ENCODE data around the gene MESP1.

MESP1 gene

DNA sequence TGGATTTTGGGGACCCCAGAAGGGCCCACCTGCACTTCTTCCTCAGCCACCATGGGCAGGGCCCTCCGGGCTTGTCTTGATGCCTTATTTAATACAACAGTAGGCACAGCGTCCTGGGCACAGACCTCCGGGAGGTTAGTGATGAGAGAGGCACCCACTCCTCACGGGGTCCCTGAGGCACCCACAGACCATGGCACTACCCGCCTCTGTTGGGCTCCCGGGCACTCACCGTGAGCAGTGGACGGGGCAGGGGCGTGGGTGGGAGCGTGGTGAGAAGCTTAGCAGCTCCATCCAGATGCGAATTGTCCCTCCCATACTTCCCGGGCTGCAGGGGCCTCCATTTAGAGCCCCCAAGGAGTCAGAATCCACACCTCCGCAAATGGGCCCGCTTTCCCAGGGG lies 24.8 kb upstream of the MESP1 start:
- peaks cover 15 to 36% of the 10 kb centered on the region in 2 donors for H3K27me3 Mint-ChIP-seq
- H3K36me3 Mint-ChIP-seq (ENCODE audit: insufficient read depth), result peaks cover 5% of the 10 kb centered on the region
- H3K9me3 Mint-ChIP-seq, result no peaks in the 10 kb centered on the region
- no peaks in the 10 kb centered on the region for H3K4me1 Mint-ChIP-seq (ENCODE audit: low read depth in 2 of 2)
- DNase-seq, result no peak
- no peak for ATAC-seq (replicated peaks)
- peak overlapping the region in 1 of 2 donors; percentile 64 for H3K4me3 Mint-ChIP-seq
- no peak overlapping the region for H3K27ac Mint-ChIP-seq

DNA sequence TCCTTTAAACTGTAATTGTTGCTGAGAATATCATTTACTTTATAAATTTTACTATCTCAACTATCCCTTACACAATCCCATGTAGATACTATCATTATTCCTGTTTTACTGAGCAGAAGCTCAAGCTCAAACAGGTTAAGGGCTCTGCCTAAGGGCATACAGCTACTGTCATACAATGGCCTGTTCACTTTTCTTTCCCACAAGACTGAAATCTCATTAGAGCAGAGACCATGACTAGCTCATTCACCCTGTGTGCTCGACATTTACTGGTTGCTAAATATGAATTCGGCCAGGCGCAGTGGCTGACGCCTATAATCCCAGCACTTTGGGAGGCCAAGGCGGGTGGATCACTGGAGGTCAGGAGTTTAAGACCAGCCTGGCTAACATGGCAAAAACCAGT lies 23.4 kb upstream of the MESP1 start:
- peaks cover 5% of the 10 kb centered on the region for H3K36me3 Mint-ChIP-seq (ENCODE audit: insufficient read depth)
- ATAC-seq (replicated peaks) (no peak), DNase-seq (no peak)
- H3K27ac Mint-ChIP-seq, result no peak overlapping the region
- H3K27me3 Mint-ChIP-seq, result peaks cover 7 to 25% of the 10 kb centered on the region in 2 donors
- H3K4me3 Mint-ChIP-seq, result no peak overlapping the region
- no peaks in the 10 kb centered on the region for H3K4me1 Mint-ChIP-seq (ENCODE audit: low read depth in 2 of 2)
- no peaks in the 10 kb centered on the region for H3K9me3 Mint-ChIP-seq

- ATAC-seq (replicated peaks) (no peak), DNase-seq (no peak)
- Mint-ChIP-seq H3K9me3 (no peaks in the 10 kb centered on the region), H3K36me3 (ENCODE audit: insufficient read depth) (peaks cover 5% of the 10 kb centered on the region), H3K27me3 (peaks cover 5 to 12% of the 10 kb centered on the region in 2 donors), H3K27ac (no peak overlapping the region), H3K4me3 (no peak overlapping the region), H3K4me1 (ENCODE audit: low read depth in 2 of 2) (no peaks in the 10 kb centered on the region)
Measured at GRCh38 chr15:89772932-89773583, 22.0 kb upstream of the MESP1 start.

GRCh38 chr15:89770041-89770440 lies 19.0 kb upstream of the MESP1 start:
- Mint-ChIP-seq H3K4me1 (ENCODE audit: low read depth in 2 of 2) (no peaks in the 10 kb centered on the region), H3K36me3 (ENCODE audit: insufficient read depth) (no peaks in the 10 kb centered on the region), H3K9me3 (no peaks in the 10 kb centered on the region), H3K4me3 (no peak overlapping the region), H3K27me3 (no peaks in the 10 kb centered on the region), H3K27ac (no peak overlapping the region)
- ATAC-seq (replicated peaks) (no peak), DNase-seq (no peak)

DNA sequence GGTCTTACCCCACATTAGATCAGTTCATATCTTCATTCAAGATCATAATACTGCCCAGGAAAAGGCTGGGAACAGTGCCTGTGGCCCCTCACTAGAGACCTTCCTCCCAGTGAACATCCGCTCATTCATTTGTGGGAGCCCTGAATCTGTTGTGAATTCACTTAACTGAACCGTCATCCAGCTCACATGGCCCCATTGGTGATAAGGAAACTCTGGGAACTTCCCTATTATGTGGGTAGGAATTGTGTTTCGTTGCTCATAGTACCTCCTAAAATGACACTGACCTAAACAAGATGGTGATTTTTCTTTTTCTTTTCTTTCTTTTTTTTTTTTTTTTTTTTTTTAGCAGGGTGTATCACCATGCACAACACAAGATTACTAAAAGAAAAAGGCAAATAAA lies 18.3 kb upstream of the MESP1 start:
- no peaks in the 10 kb centered on the region for H3K4me1 Mint-ChIP-seq (ENCODE audit: low read depth in 2 of 2)
- H3K27me3 Mint-ChIP-seq, result no peaks in the 10 kb centered on the region
- no peak for DNase-seq
- no peaks in the 10 kb centered on the region for H3K36me3 Mint-ChIP-seq (ENCODE audit: insufficient read depth)
- H3K9me3 Mint-ChIP-seq, result no peaks in the 10 kb centered on the region
- no peak overlapping the region for H3K4me3 Mint-ChIP-seq
- no peak overlapping the region for H3K27ac Mint-ChIP-seq
- no peak for ATAC-seq (replicated peaks)

- Mint-ChIP-seq H3K27me3 (no peaks in the 10 kb centered on the region), H3K4me1 (ENCODE audit: low read depth in 2 of 2) (no peaks in the 10 kb centered on the region), H3K27ac (peak overlapping the region in 1 of 2 donors; percentile 67), H3K4me3 (no peak overlapping the region), H3K36me3 (ENCODE audit: insufficient read depth) (no peaks in the 10 kb centered on the region), H3K9me3 (no peaks in the 10 kb centered on the region)
- ATAC-seq (replicated peaks), result no peak
- no peak for DNase-seq
Measured at GRCh38 chr15:89768071-89768500, 17.0 kb upstream of the MESP1 start.

DNA sequence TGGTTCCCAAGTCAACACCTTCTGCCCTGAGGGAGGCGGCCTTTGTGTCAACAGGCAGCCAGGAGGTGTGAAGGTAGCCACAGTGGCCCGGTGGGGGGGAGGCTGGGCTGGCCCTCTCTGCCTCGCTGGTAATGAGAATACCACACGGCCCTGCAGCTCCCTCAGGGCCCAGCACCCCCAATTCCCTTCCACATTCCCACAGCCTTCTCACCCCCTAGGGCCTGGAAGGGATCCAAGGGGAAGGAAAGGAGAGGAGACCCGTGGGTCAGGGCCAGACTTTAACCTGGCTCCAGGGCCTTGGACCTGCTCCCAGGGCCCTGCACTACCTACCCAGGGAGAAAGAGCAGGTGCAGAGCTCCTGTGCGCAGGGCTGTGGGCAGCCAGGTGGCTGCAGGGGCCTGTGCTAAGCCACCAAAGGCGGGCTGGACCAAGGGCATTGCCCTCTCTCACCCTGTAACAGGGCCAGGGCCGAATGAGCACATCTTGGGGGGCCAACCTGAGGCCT lies 16.4 kb upstream of the MESP1 start:
- Mint-ChIP-seq H3K4me1 (ENCODE audit: low read depth in 2 of 2) (no peaks in the 10 kb centered on the region), H3K9me3 (no peaks in the 10 kb centered on the region), H3K4me3 (no peak overlapping the region), H3K27ac (no peak overlapping the region), H3K36me3 (ENCODE audit: insufficient read depth) (no peaks in the 10 kb centered on the region), H3K27me3 (no peaks in the 10 kb centered on the region)
- DNase-seq (no peak), ATAC-seq (replicated peaks) (no peak)

DNA sequence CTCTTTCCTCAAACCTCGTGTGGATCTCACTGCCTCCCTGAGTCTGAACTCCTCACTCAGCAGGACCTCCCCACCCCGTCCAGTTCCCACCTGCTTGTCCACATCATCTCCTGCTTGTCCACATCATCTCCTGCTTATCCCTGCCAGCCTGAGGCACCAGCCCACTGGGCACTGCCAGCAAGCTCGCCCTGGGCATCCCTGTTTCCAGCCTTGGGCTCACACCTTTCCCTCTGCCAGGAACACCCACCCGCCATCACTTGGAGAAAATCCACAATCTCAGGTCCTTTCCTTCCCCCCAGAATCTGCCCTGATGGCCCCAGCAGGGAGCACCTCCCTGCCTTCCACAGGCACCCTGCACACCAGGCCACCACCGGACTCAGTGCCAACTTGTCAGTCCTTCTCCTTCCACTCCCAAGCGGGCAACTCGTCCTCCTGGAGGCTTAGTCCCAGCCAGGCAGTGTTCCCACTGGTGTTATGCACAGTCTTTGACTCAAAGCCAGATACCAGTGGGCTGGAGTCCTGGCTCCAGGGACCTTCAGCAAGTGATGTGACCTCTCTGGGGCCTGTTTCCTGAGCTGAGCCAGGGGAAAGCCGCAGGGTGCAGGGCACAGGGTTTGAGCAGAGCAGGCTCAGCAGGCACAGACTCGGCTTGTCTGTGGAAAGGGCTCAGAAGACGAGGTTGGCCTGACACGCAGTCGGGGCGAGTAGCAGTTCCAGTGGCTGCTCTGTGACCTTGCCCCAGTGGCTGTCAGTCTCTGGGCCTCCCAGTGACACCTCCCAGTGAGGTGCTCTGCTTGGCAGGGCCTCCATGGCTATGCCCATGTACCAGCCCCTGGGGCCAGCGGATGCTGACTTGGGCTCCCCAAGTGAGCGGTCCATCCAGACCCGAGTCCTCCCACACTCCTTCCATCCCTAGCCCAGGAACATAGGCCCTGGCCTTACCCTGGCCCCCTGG lies 15.6 kb upstream of the MESP1 start:
- ATAC-seq (replicated peaks), result no peak
- Mint-ChIP-seq H3K27me3 (no peaks in the 10 kb centered on the region), H3K36me3 (ENCODE audit: insufficient read depth) (no peaks in the 10 kb centered on the region), H3K27ac (peak overlapping the region; percentile 17 to 30), H3K9me3 (no peaks in the 10 kb centered on the region), H3K4me3 (no peak overlapping the region), H3K4me1 (ENCODE audit: low read depth in 2 of 2) (no peaks in the 10 kb centered on the region)
- DNase-seq, result no peak

DNA sequence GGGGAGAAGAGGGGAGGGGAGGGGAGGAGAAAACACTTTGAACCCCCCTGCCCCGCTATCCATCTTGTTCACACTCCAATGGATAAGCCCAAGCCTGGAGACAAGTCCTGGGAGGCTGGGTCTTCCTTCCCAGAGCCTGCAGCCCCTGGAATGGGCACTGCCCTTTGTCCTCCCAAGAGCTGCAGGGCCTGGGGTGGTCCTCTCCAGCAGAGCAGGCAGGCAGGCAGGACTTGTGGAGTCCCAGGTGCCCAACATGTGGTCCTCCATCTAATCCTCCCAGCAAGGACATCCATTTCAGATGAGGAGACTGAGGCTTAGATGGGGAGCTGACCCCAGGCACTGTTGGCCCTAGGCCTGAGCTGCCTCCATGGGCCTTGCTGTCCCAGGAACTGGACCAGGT lies 14.6 kb upstream of the MESP1 start:
- Mint-ChIP-seq H3K4me1 (ENCODE audit: low read depth in 2 of 2) (no peaks in the 10 kb centered on the region), H3K4me3 (no peak overlapping the region), H3K27me3 (peaks cover 0 to 7% of the 10 kb centered on the region in 2 donors), H3K27ac (no peak overlapping the region), H3K9me3 (no peaks in the 10 kb centered on the region), H3K36me3 (ENCODE audit: insufficient read depth) (peaks cover 4% of the 10 kb centered on the region)
- ATAC-seq (replicated peaks), result no peak
- no peak for DNase-seq

DNA sequence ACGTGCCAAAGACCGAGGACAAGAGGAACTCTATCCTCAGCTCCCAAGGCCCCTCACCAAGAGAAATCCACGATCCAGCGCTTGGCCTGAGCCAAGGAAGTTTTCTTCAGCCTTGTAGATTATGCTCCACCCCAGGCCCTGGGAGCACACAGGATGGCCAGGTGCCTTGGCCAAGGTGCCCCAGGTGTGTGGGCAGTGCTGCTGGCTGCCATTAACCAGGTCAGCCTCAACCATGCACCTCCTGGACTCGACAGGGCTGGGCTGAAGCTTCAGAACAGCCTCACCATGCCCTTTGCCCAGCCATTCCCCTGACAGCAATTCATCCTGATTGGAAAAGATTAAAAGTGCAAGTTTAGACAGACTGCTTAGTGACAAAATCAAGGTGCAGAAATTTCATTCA lies 10.9 kb upstream of the MESP1 start:
- peaks cover 5% of the 10 kb centered on the region for H3K36me3 Mint-ChIP-seq (ENCODE audit: insufficient read depth)
- no peak for ATAC-seq (replicated peaks)
- H3K4me1 Mint-ChIP-seq (ENCODE audit: low read depth in 2 of 2), result no peaks in the 10 kb centered on the region
- no peak overlapping the region for H3K27ac Mint-ChIP-seq
- DNase-seq, result no peak
- no peaks in the 10 kb centered on the region for H3K9me3 Mint-ChIP-seq
- no peak overlapping the region for H3K4me3 Mint-ChIP-seq
- H3K27me3 Mint-ChIP-seq, result peaks cover 0 to 27% of the 10 kb centered on the region in 2 donors

DNA sequence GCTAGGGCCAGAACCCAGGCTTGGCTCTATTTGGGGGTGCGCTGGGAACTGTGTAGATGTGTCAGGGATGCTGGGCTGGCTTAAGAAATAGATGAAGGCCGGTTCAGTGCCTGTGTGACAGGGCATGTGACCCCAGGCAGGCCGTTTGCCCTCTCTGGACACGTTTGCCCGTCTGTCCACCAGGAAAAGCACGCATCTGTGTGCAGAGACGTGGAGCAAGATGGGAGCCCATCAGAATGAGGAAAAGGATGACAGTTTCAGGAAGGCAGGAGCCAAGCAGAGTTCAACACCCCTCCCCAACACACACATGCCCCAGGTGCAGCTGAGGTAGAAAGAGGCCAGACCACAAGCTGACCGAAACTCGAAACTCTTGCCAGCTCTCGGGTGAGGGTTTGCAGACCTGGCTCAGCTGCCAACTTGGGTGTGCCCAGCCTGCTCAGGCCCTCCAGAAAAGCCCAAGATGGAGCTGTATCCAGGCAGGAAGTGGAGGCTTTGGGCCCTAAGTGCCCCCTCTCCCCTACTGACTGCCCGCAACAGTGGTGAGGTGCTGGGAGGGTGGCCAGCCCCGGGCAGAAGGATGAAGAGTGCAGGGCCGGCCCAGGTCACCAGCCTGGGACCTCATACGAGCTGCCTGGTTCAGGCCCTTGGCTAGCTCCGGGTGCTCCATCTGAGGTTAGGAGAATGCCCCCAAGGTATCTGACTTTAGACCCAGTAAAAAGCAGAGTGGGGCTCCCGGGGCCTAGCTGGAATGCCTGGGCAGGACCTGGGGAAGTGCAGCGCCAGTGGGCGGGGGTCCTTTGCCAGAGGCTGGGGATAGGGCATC lies 10.2 kb upstream of the MESP1 start:
- Mint-ChIP-seq H3K36me3 (ENCODE audit: insufficient read depth) (peaks cover 5% of the 10 kb centered on the region), H3K27ac (no peak overlapping the region), H3K9me3 (no peaks in the 10 kb centered on the region), H3K4me1 (ENCODE audit: low read depth in 2 of 2) (no peaks in the 10 kb centered on the region), H3K4me3 (no peak overlapping the region), H3K27me3 (peaks cover under 1 to 29% of the 10 kb centered on the region in 2 donors)
- DNase-seq, result no peak
- no peak for ATAC-seq (replicated peaks)

GRCh38 chr15:89760303-89761008 lies 9.4 kb upstream of the MESP1 start:
- H3K4me3 Mint-ChIP-seq, result no peak overlapping the region
- H3K9me3 Mint-ChIP-seq, result no peaks in the 10 kb centered on the region
- peaks cover 6 to 37% of the 10 kb centered on the region in 2 donors for H3K27me3 Mint-ChIP-seq
- H3K36me3 Mint-ChIP-seq (ENCODE audit: insufficient read depth), result peaks cover 5% of the 10 kb centered on the region
- H3K27ac Mint-ChIP-seq, result no peak overlapping the region
- peak; percentile 73 for ATAC-seq (replicated peaks)
- DNase-seq, result peak; percentile 61 to 63 (median 63)
- no peaks in the 10 kb centered on the region for H3K4me1 Mint-ChIP-seq (ENCODE audit: low read depth in 2 of 2)

DNA sequence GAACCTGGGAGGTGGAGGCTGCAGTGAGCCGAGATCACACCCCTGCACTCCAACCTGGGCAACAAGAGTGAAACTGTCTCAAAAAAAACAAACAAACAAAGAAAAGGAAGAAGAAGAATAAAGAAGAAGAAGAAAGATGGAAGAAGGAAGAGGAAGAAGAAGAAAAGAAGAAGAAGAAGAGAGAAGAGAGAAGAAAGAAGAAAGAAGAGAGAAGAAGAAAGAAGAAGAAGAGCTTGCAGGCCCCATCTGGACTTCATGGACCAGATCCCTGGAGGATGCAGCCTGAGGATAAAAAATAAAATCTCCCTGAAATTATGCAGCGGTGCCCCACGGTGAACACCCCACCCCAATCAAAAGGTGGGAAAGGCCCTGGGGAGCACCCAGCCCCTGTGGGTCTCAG lies 8.8 kb upstream of the MESP1 start:
- ATAC-seq (replicated peaks) (no peak), DNase-seq (no peak)
- H3K36me3 Mint-ChIP-seq (ENCODE audit: insufficient read depth), result peaks cover 5% of the 10 kb centered on the region
- H3K9me3 Mint-ChIP-seq, result no peaks in the 10 kb centered on the region
- no peak overlapping the region for H3K4me3 Mint-ChIP-seq
- no peak overlapping the region for H3K27ac Mint-ChIP-seq
- peaks cover 6 to 38% of the 10 kb centered on the region in 2 donors for H3K27me3 Mint-ChIP-seq
- no peaks in the 10 kb centered on the region for H3K4me1 Mint-ChIP-seq (ENCODE audit: low read depth in 2 of 2)
